Mucosa of rectum (tissue), 2 donors: ENCODE data around the gene ATP11A.

Source experiments
- H3K27ac ChIP-seq, 2 donors: one replicate each; pipeline ENCODE4 v1.7.0; 2013; ENCODE audit warnings: inconsistent platforms in 2 of 2, low read depth in 2 of 2, low read length in 2 of 2
- H3K27me3 ChIP-seq, 2 donors: one replicate each; pipeline ENCODE4 v1.7.0; 2013; ENCODE audit warnings: low read length in 2 of 2; ENCODE audit not compliant: control insufficient read depth in 2 of 2, insufficient read depth in 2 of 2
- H3K36me3 ChIP-seq, 2 donors: one replicate each; pipeline ENCODE4 v1.7.0; 2013; ENCODE audit warnings: low read length in 2 of 2; ENCODE audit not compliant: control insufficient read depth in 2 of 2, insufficient read depth in 2 of 2
- H3K4me1 ChIP-seq, 2 donors: one replicate each; pipeline ENCODE4 v1.7.0; 2013; ENCODE audit warnings: low read length in 2 of 2, mild to moderate bottlenecking in 1 of 2; ENCODE audit not compliant: control insufficient read depth in 2 of 2, insufficient read depth in 2 of 2
- H3K4me3 ChIP-seq, 2 donors: one replicate each; pipeline ENCODE4 v1.7.0; 2013; ENCODE audit warnings: low read length in 2 of 2
- H3K9ac ChIP-seq, 2 donors: one replicate each; pipeline ENCODE4 v1.7.0; 2013; ENCODE audit warnings: low read length in 2 of 2, low read depth in 1 of 2, mild to moderate bottlenecking in 1 of 2
- H3K9me3 ChIP-seq, 2 donors: one replicate each; pipeline ENCODE4 v1.7.0; 2013; ENCODE audit warnings: low read length in 2 of 2; ENCODE audit not compliant: control insufficient read depth in 2 of 2
- donor health status: healthy.
- donor health status: Normal muscosa, but diverticular disease.

ATP11A gene

DNA sequence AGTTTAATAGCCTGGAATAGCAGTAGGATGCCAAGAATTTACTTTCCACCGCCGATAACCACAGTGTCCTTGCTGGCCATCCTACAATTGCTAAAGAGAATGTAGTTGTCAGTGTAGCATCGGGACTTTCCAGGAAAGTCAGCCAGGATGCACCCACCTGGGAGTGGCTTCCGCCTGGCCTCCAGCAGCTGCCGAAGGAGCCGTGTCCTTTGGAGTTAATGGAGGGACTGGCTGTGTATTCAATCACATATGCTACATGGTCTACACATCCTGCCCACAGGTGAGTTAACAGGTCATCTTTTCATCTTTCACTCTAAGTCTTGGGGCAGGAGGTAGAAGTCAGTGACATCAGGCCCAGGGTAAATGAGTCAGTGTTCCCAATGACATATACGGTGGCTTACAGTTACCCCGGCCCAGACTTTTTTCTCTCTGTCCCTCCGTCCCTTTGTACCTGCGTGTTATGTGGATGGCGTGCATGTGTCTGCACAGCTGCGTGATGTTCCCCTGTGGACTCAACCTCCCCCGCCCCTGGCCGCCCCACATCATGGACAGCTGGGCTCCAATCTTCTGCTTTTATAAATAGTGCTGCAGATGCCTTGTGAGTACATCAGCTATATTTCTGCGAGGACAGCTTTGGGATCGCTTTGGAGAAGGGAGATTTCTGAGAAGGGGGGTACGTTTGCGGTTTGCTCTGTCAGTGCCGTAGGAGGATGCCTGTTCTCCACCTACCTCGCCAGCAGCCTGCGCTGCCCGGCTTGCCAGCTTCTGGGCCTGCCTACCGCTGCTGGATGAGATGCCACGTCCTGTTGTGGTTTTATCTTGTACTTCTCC, 63.1 kb downstream of the ATP11A start:
- H3K4me3 ChIP-seq: no peak overlapping the region
- H3K27me3 ChIP-seq: no peaks in the 10 kb centered on the region
- no peaks in the 10 kb centered on the region for H3K4me1 ChIP-seq
- no peaks in the 10 kb centered on the region for H3K9me3 ChIP-seq
- no peak overlapping the region for H3K27ac ChIP-seq
- H3K9ac ChIP-seq: no peak overlapping the region
- no peaks in the 10 kb centered on the region for H3K36me3 ChIP-seq

DNA sequence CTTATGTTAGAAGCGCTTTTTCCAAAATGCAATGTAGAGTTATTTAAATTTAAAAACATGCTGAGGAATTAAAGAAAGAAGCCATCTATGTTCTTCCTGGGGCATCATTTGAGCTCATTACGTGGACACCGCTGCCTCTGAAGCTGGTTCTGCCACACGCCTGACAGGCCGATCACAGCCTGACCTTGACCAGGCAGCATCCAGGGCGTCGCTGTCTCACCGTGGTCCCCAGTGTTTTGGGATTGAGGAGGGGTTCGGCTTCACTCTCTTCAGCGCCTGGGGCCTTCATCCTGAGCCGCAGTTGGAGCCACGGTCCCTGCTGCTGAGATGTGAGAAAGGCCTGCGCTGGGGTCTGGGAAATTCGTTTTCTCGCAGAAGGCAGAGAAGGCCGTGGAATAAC, 64.0 kb downstream of the ATP11A start:
- Histone ChIP-seq H3K4me3 (no peak overlapping the region), H3K4me1 (no peaks in the 10 kb centered on the region), H3K27ac (no peak overlapping the region), H3K9me3 (no peaks in the 10 kb centered on the region), H3K36me3 (no peaks in the 10 kb centered on the region), H3K9ac (no peak overlapping the region), H3K27me3 (no peaks in the 10 kb centered on the region)

DNA sequence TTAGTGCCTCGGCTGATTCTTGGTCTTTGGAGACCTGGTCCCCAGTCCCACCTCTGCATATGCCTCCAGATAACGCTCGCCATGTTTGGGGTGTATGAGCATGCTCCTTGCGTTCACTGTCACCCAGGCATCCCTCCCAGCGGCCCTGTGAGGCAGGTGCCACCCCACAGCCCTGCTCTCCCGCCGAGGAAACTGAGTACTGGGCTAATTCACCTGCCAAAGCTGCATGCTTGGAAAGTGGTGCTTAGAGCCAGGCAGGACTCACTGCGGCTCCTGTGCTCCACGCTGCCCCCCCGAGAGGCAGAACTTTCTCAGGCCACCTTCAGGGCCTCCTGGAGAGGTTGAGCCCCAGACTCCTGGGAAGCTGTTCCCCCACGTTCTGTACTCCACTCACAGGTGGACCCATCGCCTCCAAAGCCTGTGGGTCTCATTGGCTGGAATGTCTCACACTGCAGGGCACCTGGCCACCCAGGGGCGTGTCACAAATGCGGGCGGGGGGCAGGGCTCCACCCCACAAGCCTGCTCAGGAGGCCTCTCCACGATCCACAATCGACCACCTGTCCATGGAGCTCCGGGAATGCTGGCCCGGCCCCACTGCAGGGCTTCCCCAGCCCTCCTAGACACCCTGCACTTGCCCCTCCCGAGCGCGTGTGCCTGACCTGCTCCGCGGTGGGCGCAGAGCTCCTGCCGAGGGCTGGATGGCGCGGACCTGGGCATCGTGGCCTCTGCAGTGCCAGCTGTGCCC, 64.6 kb downstream of the ATP11A start:
- Histone ChIP-seq H3K9ac (no peak overlapping the region), H3K36me3 (no peaks in the 10 kb centered on the region), H3K9me3 (no peaks in the 10 kb centered on the region), H3K27me3 (no peaks in the 10 kb centered on the region), H3K4me1 (no peaks in the 10 kb centered on the region), H3K27ac (no peak overlapping the region), H3K4me3 (no peak overlapping the region)

DNA sequence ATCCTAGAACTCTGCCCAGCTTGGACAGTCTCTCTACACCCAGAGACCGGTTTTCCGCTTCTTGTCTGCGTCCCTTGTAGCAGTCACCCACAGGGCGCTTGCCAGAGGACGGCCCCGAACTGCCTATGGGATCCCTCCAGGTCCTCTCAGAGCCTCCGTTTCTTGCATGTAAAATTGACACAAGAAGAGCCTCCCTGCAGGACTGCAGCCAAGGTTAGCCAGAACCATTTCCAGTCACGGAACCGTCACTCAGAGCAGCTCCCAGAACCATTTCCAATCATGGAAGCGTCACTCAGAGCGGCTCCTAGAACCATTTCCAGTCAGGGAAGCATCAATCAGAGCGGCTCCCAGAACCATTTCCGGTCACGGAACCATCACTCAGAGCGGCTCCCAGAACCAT, 65.5 kb downstream of the ATP11A start:
- H3K27me3 ChIP-seq: no peaks in the 10 kb centered on the region
- H3K4me1 ChIP-seq: no peaks in the 10 kb centered on the region
- H3K9me3 ChIP-seq: no peaks in the 10 kb centered on the region
- no peak overlapping the region for H3K9ac ChIP-seq
- no peak overlapping the region for H3K4me3 ChIP-seq
- H3K27ac ChIP-seq: no peak overlapping the region
- no peaks in the 10 kb centered on the region for H3K36me3 ChIP-seq

DNA sequence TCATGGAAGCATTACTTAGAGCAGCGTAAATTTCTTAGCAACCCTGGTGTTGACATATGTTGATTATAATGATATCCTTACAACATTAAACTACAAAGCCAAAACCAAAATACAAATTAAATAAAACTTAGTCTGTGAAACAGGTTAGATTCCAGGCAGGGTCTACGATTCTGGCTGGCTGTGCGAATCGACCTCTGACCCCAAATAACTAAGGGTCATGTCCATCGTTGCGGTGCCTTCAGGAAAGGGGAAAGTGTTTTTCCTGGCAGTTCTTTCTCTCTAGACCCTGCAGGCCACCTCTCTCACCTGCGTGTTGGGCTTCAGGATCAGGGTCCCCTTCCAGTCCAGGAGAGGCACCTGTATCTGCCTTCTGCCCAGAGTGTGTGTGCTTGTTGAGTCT, 66.2 kb downstream of the ATP11A start:
- Histone ChIP-seq H3K9ac (no peak overlapping the region), H3K27ac (no peak overlapping the region), H3K4me3 (no peak overlapping the region), H3K27me3 (no peaks in the 10 kb centered on the region), H3K4me1 (no peaks in the 10 kb centered on the region), H3K36me3 (no peaks in the 10 kb centered on the region), H3K9me3 (no peaks in the 10 kb centered on the region)

DNA sequence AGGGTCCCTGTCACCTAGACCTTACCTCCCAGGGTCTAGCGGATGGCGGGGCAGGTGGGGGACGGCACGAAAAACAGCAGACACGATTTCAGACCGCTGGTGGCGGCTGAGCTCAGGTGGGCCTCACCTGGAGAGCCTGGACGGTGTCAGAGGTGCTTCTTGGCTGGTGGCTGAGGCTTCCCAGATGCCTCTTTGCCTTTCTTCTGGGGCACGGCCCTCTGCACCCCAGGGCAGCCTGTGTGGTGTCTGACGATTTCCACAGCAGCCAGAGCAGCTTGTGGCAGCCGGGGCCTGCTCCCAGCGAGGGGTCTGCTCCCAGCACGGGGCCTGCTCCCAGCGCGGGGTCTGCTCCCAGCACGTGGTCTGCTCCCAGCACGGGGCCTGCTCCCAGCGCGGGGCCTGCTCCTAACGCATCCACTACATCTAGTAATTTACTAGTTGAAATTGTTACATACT, 66.7 kb downstream of the ATP11A start:
- H3K36me3 ChIP-seq: no peaks in the 10 kb centered on the region
- H3K9me3 ChIP-seq: no peaks in the 10 kb centered on the region
- H3K4me1 ChIP-seq: no peaks in the 10 kb centered on the region
- H3K9ac ChIP-seq: no peak overlapping the region
- no peaks in the 10 kb centered on the region for H3K27me3 ChIP-seq
- no peak overlapping the region for H3K4me3 ChIP-seq
- no peak overlapping the region for H3K27ac ChIP-seq

DNA sequence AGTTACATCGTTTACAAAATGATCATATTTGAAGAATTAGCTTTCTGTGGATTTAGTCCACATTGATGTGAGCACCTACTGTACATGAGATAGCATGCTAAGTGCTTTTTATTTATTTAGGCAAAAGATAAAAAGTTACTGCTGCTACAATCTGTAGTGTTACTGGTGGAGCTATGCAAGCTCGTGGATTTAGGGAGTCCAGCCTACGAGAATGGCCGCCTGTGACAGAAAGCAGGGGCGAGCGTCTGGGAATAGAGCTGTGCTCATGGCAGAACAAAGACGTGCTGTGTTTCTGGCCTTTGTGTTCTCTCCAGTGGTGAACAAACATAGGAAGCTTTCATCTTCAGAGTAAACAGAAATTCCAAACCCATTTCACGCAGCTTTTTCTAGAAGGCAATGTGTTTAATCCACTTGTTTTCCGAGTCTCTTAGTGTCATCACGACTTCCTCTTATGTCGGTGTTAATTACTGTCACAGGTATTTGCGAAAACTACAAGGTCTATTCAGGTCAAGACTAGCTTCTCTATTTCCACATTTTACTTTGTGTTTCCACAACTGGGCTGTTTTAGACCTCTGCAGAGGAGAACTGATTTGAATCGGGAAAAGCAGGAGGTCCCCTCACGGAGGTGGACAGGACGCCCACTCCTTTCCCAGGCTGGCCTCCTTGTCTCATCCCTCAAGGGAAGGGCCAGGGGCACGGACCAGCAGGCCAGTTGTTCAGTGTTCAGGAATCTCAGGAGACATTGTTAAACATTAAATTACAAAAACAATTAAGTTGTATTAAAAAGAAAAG, 67.3 kb downstream of the ATP11A start:
- Histone ChIP-seq H3K27ac (no peak overlapping the region), H3K9me3 (no peaks in the 10 kb centered on the region), H3K4me1 (no peaks in the 10 kb centered on the region), H3K4me3 (no peak overlapping the region), H3K9ac (no peak overlapping the region), H3K36me3 (no peaks in the 10 kb centered on the region), H3K27me3 (no peaks in the 10 kb centered on the region)

DNA sequence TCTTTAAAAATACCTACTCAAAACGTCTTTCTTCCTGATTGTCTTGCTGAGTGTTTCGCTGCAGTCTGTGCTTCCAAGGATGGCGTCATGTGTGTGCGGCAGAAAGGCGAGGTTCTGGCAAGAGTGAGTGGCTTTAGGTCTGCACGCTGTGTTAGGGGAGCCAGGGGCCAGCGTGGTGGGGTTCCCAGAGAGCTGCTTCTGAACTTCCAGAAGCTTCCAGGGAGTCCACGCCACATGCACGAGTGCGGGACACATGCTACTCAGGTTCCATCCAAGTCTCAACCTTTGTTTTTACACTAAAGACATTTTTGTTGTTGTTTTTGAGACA, 67.9 kb downstream of the ATP11A start:
- Histone ChIP-seq H3K9me3 (no peaks in the 10 kb centered on the region), H3K27me3 (no peaks in the 10 kb centered on the region), H3K27ac (no peak overlapping the region), H3K4me3 (no peak overlapping the region), H3K4me1 (no peaks in the 10 kb centered on the region), H3K36me3 (no peaks in the 10 kb centered on the region), H3K9ac (no peak overlapping the region)

DNA sequence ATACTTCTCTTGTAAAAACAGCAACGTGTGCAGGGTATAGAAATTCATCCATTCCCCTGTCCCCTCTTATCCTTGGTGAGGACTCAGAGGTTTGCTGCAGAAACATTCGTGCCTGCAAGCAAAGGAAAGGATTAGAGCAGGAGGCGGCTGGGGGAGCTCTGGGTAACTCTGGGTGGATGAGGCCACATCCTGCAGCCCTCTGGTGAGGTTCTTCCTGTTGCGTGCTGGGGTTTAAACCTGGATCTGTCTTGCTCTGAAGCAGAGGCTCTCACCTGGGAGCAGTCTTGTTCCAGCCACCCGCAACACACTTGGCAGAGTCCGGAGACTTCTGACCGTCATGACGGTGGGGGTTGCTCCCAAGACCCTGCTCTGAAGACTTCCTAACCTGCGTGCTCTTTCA, 69.2 kb downstream of the ATP11A start:
- no peaks in the 10 kb centered on the region for H3K4me1 ChIP-seq
- no peak overlapping the region for H3K9ac ChIP-seq
- H3K27me3 ChIP-seq: no peaks in the 10 kb centered on the region
- H3K27ac ChIP-seq: no peak overlapping the region
- no peaks in the 10 kb centered on the region for H3K9me3 ChIP-seq
- H3K36me3 ChIP-seq: no peaks in the 10 kb centered on the region
- no peak overlapping the region for H3K4me3 ChIP-seq

DNA sequence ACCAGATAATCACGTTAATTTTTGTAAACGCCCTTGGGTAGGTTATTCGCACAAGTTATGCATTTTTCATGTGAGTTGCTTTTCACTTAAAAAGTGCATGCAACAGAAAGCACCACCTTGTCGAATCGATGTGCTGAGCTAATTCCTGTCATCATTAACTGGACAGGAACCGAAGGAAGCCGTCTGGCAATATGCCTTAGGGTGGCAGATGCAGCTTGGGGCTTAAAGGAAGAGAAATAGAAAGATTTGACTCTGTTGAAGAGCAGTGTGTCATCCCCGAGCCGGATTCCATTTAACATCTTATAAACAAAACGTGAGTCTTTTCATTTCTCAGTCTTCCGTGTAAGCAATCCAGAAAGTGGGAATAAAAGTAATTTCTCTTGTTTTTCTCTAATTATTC, 70.0 kb downstream of the ATP11A start:
- no peaks in the 10 kb centered on the region for H3K9me3 ChIP-seq
- H3K36me3 ChIP-seq: no peaks in the 10 kb centered on the region

More for the DNA sequence above, 70.0 kb downstream of the ATP11A start:
- H3K27ac ChIP-seq: no peak overlapping the region
- H3K4me1 ChIP-seq: no peaks in the 10 kb centered on the region
- no peak overlapping the region for H3K4me3 ChIP-seq
- H3K9ac ChIP-seq: no peak overlapping the region
- no peaks in the 10 kb centered on the region for H3K27me3 ChIP-seq
